ENCODE data around the gene CTCF.
A peak's percentile ranks its signal among the peaks of the same experiment; 100 is the strongest.

Gene CTCF

GRCh38 chr16:67664258-67664657 lies 101.9 kb downstream of the CTCF start:
- POLR2A ChIA-PET, result interaction anchor here (0.5 to 0.6 kb wide), 2 partner anchors 90 to 94 kb away, joined by 3 to 4 read pairs; no protein-coding TSS in a partner anchor
- no peak for DNase-seq (ENCODE audit: extremely low spot score)
- CTCF ChIA-PET, result interaction anchor here (0.7 to 18.5 kb wide), 10 partner anchors 9 to 183 kb away, joined by 3 to 357 read pairs (median 12); partner anchors contain the start of genes ATP6V0D1, CARMIL2, CTCF and RIPOR1
- no peak for TF ChIP-seq CTCF (IDR thresholded peaks at IDR 0.05; ENCODE audit: control extremely low read depth, extremely low read depth, low read depth, missing control alignments)

- no peak for TF ChIP-seq CTCF (IDR thresholded peaks at IDR 0.05; ENCODE audit: control extremely low read depth, extremely low read depth, low read depth, missing control alignments)
- POLR2A ChIA-PET, result no interaction called here
- no peak for DNase-seq (ENCODE audit: extremely low spot score)
- CTCF ChIA-PET, result interaction anchor here (0.7 to 18.5 kb wide), 8 partner anchors 53 to 375 kb away, joined by 3 to 357 read pairs (median 8); partner anchors contain the start of genes ATP6V0D1, CTCF and RIPOR1
These were observed 102.5 kb downstream of the CTCF start for GRCh38 chr16:67664871-67665270.

GRCh38 chr16:67665598-67665997 lies 103.3 kb downstream of the CTCF start:
- DNase-seq (ENCODE audit: extremely low spot score), result no peak
- CTCF ChIA-PET, result interaction anchor here (0.9 to 18.5 kb wide), 9 partner anchors 22 to 374 kb away, joined by 3 to 357 read pairs (median 6); partner anchors contain the start of genes ATP6V0D1, CTCF and RIPOR1
- POLR2A ChIA-PET, result no interaction called here

GRCh38 chr16:67666032-67666551 lies 103.8 kb downstream of the CTCF start:
- ChIA-PET POLR2A (no interaction called here), CTCF (interaction anchor here (0.9 to 18.5 kb wide), 13 partner anchors 15 to 374 kb away, joined by 3 to 357 read pairs (median 5); partner anchors contain the start of genes CARMIL2, CTCF and RIPOR1)
- no peak for TF ChIP-seq CTCF (IDR thresholded peaks at IDR 0.05; ENCODE audit: control extremely low read depth, extremely low read depth, low read depth, missing control alignments)
- no peak for DNase-seq (ENCODE audit: extremely low spot score)

More at GRCh38 chr16:67665598-67665997, 103.3 kb downstream of the CTCF start:
- no peak for TF ChIP-seq CTCF (IDR thresholded peaks at IDR 0.05; ENCODE audit: control extremely low read depth, extremely low read depth, low read depth, missing control alignments)

- TF ChIP-seq CTCF (IDR thresholded peaks at IDR 0.05; ENCODE audit: control extremely low read depth, extremely low read depth, low read depth, missing control alignments), result no peak
- peak; percentile 93 for DNase-seq (ENCODE audit: extremely low spot score)
- CTCF ChIA-PET, result interaction anchor here (0.6 to 18.5 kb wide), 37 partner anchors 8 to 550 kb away, joined by 3 to 357 read pairs (median 5); partner anchors contain the start of genes ACD, ATP6V0D1, CARMIL2 and CTCF
- POLR2A ChIA-PET, result no interaction called here
These were observed 104.5 kb downstream of the CTCF start, which contains the start of the genes C16orf86 and ENKD1 for GRCh38 chr16:67666559-67667452. TSS of gene C16orf86 (plus strand) at chr16:67666814. CDS start at chr16:67666971, 157 bp downstream. TSS of gene ENKD1 (minus strand) at chr16:67666750. CDS start at chr16:67666442, 308 bp downstream.

GRCh38 chr16:67667453-67667816 lies 105.1 kb downstream of the CTCF start:
- CTCF ChIA-PET, result interaction anchor here (0.6 to 18.5 kb wide), 36 partner anchors 8 to 550 kb away, joined by 3 to 357 read pairs (median 5); partner anchors contain the start of genes ACD, ATP6V0D1, CARMIL2 and CTCF
- no peak for DNase-seq (ENCODE audit: extremely low spot score)
- POLR2A ChIA-PET, result no interaction called here
- TF ChIP-seq CTCF (IDR thresholded peaks at IDR 0.05; ENCODE audit: control extremely low read depth, extremely low read depth, low read depth, missing control alignments), result no peak
